Measurements from ENCODE around the gene KRTAP10-1. TPM values are rescaled to one million over a fixed set of nuclear protein-coding genes. Genes with fewer than 3 reads are reported as not detected.

Gene KRTAP10-1
- total RNA-seq, 1 experiment from 2014 or later: not detected

GRCh38 chr21:44502171-44502958 is 37.6 kb downstream of the KRTAP10-1 start:
- CTCF ChIA-PET: interaction anchor here (0.8 to 2.5 kb wide), 5 partner anchors 8 to 291 kb away, joined by 4 to 15 read pairs (median 4); no protein-coding TSS in a partner anchor

GRCh38 chr21:44500111-44500510 is 39.9 kb downstream of the KRTAP10-1 start:
- Mint-ChIP-seq H3K9me3 (no peaks in the 10 kb centered on the region), H3K27me3 (ENCODE audit: low read depth) (no peaks in the 10 kb centered on the region), H3K36me3 (peaks cover 5% of the 10 kb centered on the region; the same call in 1 of the 2 replicates), H3K27ac (no peak overlapping the region), H3K4me3 (no peak overlapping the region), H3K4me1 (peaks cover 27% of the 10 kb centered on the region)
- ATAC-seq (no peak), DNase-seq (ENCODE audit: low spot score) (no peak)
- CTCF ChIA-PET: interaction anchor here (1.4 to 2.5 kb wide), 2 partner anchors 11 kb away, joined by 3 to 15 read pairs; no protein-coding TSS in a partner anchor
- POLR2A ChIA-PET: no interaction called here
- TF ChIP-seq ATF2 (CRISPR knock-in tag; IDR thresholded peaks at IDR 0.05; ENCODE audit: borderline replicate concordance, low read depth) (no peak), EMX1 (CRISPR knock-in tag; IDR thresholded peaks at IDR 0.05) (no peak), RELA (CRISPR knock-in tag; IDR thresholded peaks at IDR 0.05; ENCODE audit: borderline replicate concordance) (no peak), ARID4B (CRISPR knock-in tag; IDR thresholded peaks at IDR 0.05; ENCODE audit: borderline replicate concordance) (no peak), PRRX2 (CRISPR knock-in tag; IDR thresholded peaks at IDR 0.05) (no peak), KAT7 (CRISPR knock-in tag; IDR thresholded peaks at IDR 0.05; ENCODE audit: borderline replicate concordance) (no peak), AR (CRISPR knock-in tag; IDR thresholded peaks at IDR 0.05) (no peak)

More at GRCh38 chr21:44502171-44502958, 37.6 kb downstream of the KRTAP10-1 start:
- Mint-ChIP-seq H3K4me1 (peaks cover 11% of the 10 kb centered on the region), H3K4me3 (no peak overlapping the region), H3K9me3 (no peaks in the 10 kb centered on the region), H3K36me3 (no peaks in the 10 kb centered on the region), H3K27me3 (ENCODE audit: low read depth) (no peaks in the 10 kb centered on the region), H3K27ac (0 out of 2 replicates have a peak overlapping the region, but pooled peaks have one; percentile 53)
- no peak for ATAC-seq
- TF ChIP-seq ZNF423 (CRISPR knock-in tag; IDR thresholded peaks at IDR 0.05) (no peak), ZBTB43 (CRISPR knock-in tag; IDR thresholded peaks at IDR 0.05) (no peak), ESRRA (CRISPR knock-in tag; IDR thresholded peaks at IDR 0.05; ENCODE audit: borderline replicate concordance) (no peak), TEAD1 (CRISPR knock-in tag; IDR thresholded peaks at IDR 0.05) (no peak), OVOL2 (CRISPR knock-in tag; IDR thresholded peaks at IDR 0.05; ENCODE audit: borderline replicate concordance) (no peak), GABPB1 (CRISPR knock-in tag; IDR thresholded peaks at IDR 0.05) (no peak), E2F1 (CRISPR knock-in tag; IDR thresholded peaks at IDR 0.05) (no peak), IRF1 (CRISPR knock-in tag; IDR thresholded peaks at IDR 0.05) (no peak), SP1 (CRISPR knock-in tag; conservative IDR thresholded peaks at IDR 0.05) (no peak), RELA (CRISPR knock-in tag; IDR thresholded peaks at IDR 0.05; ENCODE audit: borderline replicate concordance) (no peak), CREM (CRISPR knock-in tag; IDR thresholded peaks at IDR 0.05) (no peak), USF2 (CRISPR knock-in tag; IDR thresholded peaks at IDR 0.05) (no peak), CBFB (CRISPR knock-in tag; IDR thresholded peaks at IDR 0.05; ENCODE audit: low read depth) (no peak)
- DNase-seq (ENCODE audit: low spot score): no peak
- POLR2A ChIA-PET: no interaction called here

Data from WTC11 (cell line).